ENCODE results near the gene CDCP1. TPM values are rescaled to one million over a fixed set of nuclear protein-coding genes. Genes with fewer than 3 reads are reported as not detected.

CDCP1 gene
- polyA plus RNA-seq, 3 donors: 0.42 to 1.3 (median 0.52) TPM

GRCh38 chr3:45123030-45123429, 23.1 kb downstream of the CDCP1 start:
- H3K27ac Mint-ChIP-seq: peak overlapping the region in 6 of 7 donors; percentile 47 to 87 (median 80)
- peak overlapping the region; percentile 9 for H3K4me2 ChIP-seq (replicated peaks; ENCODE audit: extremely low read depth, low read length, poor library complexity, severe bottlenecking)
- H3K79me2 ChIP-seq (ENCODE audit: insufficient read depth, low read length): no peaks in the 10 kb centered on the region

More at GRCh38 chr3:45123030-45123429, 23.1 kb downstream of the CDCP1 start:
- Mint-ChIP-seq H3K9me3 (peaks cover 0 to 3% (median 0%) of the 10 kb centered on the region in 7 donors), H3K27me3 (ENCODE audit: low read depth in 3 of 3) (peaks cover 0 to 3% (median 1%) of the 10 kb centered on the region in 3 donors), H3K36me3 (peaks cover 0 to 5% of the 10 kb centered on the region in 2 donors), H3K4me3 (no peak overlapping the region), H3K4me1 (peaks cover 47% of the 10 kb centered on the region)
- intact Hi-C loops (cut with micrococcal nuclease): loop anchor here in 1 of 2 donors (1.0 to 5.0 kb wide), 2 partner anchors 42 to 66 kb away; no protein-coding TSS in a partner anchor
- Histone ChIP-seq H3K27me3 (ENCODE audit: control insufficient read depth in 2 of 2, insufficient read depth in 2 of 2, low read length in 2 of 2) (no peaks in the 10 kb centered on the region), H3K27ac (ENCODE audit: low read depth in 1 of 2, low read length in 2 of 2) (peak overlapping the region in 1 of 2 donors; percentile 73), H3K9ac (ENCODE audit: insufficient read depth, low read length, poor library complexity, severe bottlenecking) (no peak overlapping the region), H2AFZ (ENCODE audit: insufficient read depth, low read depth, low read length, poor library complexity, severe bottlenecking) (no peak overlapping the region), H3K4me3 (replicated peaks in 1 of 3; ENCODE audit: low read depth in 2 of 3, low read length in 3 of 3) (no peak overlapping the region), H3K4me1 (ENCODE audit: control insufficient read depth in 1 of 2, insufficient read depth in 2 of 2, low read length in 2 of 2) (peaks cover 11 to 38% of the 10 kb centered on the region in 2 donors), H3K36me3 (replicated peaks in 1 of 2; ENCODE audit: control insufficient read depth in 1 of 2, insufficient read depth in 2 of 2, low read length in 2 of 2) (no peaks in the 10 kb centered on the region), H4K20me1 (ENCODE audit: insufficient read depth, low read length) (no peaks in the 10 kb centered on the region), H3K9me3 (replicated peaks in 1 of 2; ENCODE audit: control insufficient read depth in 1 of 2, insufficient read depth in 1 of 2, low read length in 2 of 2) (no peaks in the 10 kb centered on the region)
- no CpG with 5 or more reads among the region's 5 CpGs for WGBS (ENCODE audit: insufficient coverage)
- no peak for TF ChIP-seq CTCF (IDR thresholded peaks at IDR 0.05)
- peak; percentile 67 to 84 (median 83) for DNase-seq
